Esophagus mucosa (tissue), 1 donor: Measurements from ENCODE around the gene APC2. TPM values are rescaled to one million over a fixed set of nuclear protein-coding genes. Genes with fewer than 3 reads are reported as not detected.
A peak's percentile ranks its signal among the peaks of the same experiment; 100 is the strongest.
"Not testable (repeated sequence)": the region's sequence is repeated elsewhere in the genome, so short reads cannot be mapped to it uniquely, and the experiment has no call there.

ENCODE experiments used
- ATAC-seq: fragments of 200-7000 bp; cut with Tn5 transposase; one replicate; pipeline ENCODE4 v1.9.1; 2020
- total RNA-seq: library from RNA; stranded (reverse); gene quantifications from one replicate; pipeline ENCODE4 v1.2.4, GENCODE V29; 2023
- donor health status: DM: yes; HTN: yes; CAD: no.

The APC2 gene
- total RNA-seq, 1 donor from 2014 or later = 0.48 TPM

DNA sequence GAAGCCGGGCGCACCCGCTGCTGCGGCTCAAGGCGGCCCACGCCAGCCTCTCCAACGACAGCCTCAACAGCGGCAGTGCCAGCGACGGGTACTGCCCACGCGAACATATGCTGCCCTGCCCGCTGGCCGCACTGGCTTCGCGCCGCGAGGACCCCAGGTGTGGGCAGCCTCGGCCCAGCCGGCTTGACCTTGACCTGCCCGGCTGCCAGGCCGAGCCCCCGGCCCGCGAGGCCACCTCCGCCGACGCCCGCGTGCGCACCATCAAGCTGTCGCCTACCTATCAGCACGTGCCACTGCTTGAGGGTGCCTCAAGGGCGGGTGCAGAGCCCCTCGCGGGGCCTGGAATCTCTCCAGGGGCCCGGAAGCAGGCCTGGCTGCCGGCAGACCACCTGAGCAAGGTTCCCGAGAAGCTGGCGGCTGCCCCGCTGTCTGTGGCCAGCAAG lies 16.1 kb downstream of the APC2 start:
- ATAC-seq = no peak

DNA sequence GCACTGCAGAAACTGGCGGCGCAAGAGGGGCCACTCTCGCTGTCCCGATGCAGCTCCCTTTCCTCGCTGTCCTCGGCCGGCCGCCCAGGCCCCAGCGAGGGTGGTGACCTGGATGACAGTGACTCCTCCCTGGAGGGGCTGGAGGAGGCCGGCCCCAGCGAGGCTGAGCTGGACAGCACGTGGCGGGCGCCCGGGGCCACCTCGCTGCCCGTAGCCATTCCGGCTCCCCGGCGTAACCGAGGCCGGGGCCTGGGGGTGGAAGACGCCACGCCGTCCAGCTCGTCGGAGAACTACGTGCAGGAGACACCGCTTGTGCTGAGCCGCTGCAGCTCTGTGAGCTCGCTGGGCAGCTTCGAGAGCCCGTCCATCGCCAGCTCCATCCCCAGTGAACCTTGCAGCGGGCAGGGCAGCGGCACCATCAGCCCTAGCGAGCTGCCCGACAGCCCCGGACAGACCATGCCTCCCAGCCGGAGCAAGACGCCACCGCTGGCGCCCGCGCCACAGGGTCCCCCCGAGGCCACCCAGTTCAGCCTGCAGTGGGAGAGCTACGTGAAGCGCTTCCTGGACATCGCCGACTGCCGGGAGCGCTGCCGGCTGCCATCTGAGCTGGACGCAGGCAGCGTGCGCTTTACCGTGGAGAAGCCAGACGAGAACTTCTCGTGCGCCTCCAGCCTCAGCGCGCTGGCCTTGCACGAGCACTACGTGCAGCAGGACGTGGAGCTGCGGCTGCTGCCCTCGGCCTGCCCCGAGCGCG lies 16.7 kb downstream of the APC2 start:
- no peak for ATAC-seq

GRCh38 chr19:1467215-1467489 lies 17.2 kb downstream of the APC2 start:
- no peak for ATAC-seq

GRCh38 chr19:1467490-1468273 lies 17.8 kb downstream of the APC2 start:
- no peak for ATAC-seq

DNA sequence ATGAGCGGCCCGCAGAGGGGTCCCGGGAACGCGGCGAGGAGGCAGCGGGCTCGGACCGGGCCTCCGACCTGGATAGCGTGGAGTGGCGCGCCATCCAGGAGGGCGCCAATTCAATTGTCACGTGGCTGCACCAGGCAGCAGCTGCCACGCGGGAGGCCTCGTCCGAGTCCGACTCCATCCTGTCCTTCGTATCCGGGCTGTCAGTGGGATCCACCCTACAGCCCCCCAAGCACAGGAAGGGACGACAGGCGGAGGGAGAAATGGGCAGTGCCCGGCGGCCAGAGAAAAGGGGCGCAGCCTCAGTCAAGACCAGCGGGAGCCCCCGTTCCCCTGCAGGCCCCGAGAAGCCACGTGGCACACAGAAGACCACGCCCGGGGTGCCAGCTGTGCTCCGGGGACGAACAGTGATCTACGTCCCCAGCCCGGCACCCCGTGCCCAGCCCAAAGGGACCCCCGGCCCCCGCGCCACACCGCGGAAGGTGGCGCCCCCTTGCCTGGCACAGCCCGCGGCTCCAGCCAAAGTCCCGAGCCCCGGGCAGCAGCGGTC lies 18.4 kb downstream of the APC2 start:
- no peak for ATAC-seq

DNA sequence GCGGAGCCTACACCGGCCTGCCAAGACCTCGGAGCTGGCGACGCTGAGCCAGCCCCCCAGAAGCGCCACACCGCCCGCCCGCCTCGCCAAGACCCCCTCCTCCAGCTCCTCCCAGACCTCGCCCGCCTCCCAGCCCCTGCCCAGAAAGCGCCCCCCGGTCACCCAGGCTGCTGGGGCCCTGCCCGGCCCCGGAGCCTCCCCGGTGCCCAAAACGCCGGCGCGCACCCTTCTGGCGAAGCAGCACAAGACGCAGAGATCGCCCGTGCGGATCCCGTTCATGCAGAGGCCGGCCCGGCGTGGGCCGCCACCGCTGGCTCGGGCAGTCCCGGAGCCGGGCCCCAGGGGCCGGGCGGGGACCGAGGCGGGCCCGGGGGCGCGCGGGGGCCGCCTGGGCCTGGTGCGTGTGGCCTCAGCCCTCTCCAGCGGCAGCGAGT lies 18.9 kb downstream of the APC2 start:
- ATAC-seq = no peak

GRCh38 chr19:1469255-1470054 lies 19.5 kb downstream of the APC2 start:
- ATAC-seq = no peak

DNA sequence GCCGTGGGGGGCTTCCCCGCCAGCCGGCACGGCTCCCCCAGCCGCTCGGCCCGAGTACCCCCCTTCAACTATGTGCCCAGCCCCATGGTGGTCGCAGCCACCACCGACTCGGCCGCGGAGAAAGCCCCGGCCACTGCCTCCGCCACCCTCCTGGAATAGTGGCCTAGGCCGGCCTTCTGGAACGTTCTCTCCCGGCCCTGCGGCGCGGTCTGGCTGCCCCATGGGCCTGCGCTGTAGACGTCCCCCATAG lies 20.1 kb downstream of the APC2 start:
- ATAC-seq = no peak

GRCh38 chr19:1470305-1471009 lies 20.5 kb downstream of the APC2 start:
- ATAC-seq = peak; percentile 19

DNA sequence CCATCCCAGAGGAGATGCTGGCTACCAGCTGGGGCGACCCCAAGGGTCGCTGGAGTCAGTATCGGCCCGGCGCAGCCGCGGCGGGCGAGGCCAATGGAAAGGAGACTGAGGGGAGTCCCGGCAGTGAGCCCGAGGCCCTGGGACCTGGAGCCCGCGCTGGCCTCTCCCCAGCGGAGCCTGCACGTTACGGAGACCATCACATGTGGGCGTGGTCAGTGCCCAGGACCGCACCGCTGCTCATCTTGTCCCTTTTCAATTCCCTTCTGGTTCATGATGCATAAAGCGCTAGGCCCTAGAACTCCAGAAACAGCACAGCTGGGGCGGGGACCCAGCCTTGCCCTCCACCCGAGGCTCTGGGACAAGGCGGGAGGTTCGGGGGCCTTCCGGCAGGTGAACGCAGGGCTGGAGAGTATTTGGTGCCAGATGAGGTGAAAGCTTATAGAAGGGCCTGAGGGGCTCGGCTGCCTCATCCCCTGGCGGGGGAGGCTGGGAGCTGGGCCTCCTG lies 21.1 kb downstream of the APC2 start:
- ATAC-seq = no peak

DNA sequence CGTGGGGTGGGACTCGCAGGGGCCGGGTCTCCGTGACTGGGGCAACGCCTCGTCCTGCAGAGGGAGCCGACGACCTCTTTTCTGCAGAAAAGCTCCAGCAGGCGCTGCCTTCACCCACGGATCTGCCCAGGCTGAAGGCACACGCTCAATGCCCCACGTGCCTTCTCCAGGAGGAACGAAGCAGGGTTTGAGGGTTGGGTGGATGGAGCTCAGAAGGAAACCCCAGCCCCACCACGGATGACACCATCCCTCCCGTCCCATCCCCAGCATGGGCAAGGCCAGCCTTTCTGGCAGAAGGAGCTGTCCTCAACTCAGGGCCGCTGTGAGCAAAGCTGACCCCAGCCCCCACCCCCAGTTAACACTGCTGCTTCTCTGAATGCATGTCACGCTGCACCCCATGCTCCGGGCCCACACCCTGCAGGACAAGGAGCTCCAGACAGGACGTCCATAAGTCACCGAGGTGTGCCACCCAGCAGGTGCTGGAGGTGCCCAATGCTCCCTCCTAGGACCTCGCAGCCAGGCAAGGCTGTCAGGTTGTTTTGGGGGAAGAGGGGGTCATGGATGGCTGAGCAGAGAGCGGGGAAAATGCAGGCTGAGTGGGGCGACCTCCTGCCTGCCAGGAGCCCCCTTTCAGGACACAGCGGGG lies 21.7 kb downstream of the APC2 start:
- ATAC-seq = no peak

GRCh38 chr19:1472231-1473084 lies 22.5 kb downstream of the APC2 start:
- no peak for ATAC-seq

DNA sequence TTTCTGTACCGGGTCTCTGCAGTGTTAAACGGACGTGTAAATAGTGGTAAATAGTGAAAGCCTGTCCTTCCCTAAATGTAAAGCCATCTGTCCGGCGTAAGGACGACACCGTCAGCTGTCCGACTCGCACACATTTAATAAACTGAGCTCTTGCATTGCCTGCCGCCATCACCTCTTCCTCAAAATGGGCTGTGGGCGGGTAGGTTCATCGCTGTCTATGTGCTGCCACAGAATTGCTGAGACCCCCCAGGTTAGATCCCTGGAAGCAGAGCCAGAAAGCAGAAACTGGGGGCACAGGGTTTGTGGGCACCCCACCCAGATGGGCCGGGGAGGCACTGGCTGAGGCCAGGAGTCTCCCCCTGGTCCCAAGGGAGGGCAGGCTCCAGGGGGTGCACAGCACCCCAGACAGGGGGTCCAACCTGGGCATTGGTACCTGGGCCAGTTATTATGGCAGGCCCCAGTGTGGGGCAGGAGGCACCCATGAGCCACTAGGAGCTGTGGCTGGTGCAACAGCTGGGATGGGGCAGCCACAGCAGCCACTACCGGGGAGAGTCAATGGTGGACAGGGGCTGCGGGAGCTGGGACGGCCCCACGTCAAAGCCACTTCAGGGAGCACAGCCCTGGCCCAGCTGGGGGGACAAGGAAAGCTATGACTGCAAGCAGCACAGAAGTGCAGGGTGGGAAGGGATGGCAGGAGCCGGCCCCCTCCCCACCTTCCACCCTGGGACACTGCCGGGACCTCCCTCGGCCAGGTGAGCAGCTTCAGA lies 23.3 kb downstream of the APC2 start:
- ATAC-seq = no peak

DNA sequence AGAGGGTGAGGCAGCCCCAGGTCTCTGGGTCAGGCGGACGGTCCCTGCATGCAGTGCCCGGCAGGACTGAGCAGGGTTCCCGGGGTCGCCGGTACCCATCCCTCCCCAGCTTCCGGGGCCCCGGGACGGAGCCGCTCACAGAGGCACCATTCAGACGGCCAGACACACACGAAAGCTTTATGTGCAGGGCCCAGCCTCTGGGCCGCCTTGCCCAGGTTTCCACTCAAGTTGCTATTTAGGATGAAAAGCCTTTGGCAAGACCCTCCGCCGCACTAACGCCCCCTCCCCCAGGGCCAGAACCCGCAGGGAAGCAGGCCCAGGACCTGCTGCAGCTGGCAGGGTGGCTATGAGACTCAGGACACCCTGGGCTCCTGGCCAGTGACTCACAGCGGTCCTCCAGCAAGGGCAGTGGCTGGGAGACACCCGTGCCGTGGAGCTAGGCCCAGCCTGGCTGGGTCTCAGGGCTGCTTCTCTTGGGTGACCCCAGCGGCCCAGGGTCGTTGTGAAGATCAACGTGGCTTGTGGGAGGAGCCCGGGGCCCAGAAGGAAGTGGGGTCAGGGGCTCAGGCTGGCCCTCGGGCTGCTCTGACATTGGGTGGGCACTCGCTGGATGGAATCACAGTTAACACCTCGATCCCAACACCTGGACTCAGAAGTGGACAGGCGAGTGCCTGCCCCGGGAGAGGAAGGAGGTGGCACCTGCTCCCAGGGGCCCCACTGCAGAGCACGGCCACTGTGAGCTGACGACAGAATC lies 24.3 kb downstream of the APC2 start:
- ATAC-seq = no peak

- no peak for ATAC-seq
These were observed 24.9 kb downstream of the APC2 start for GRCh38 chr19:1474765-1475351.

- ATAC-seq = no peak
These were observed 26.0 kb downstream of the APC2 start for GRCh38 chr19:1475751-1476437.

GRCh38 chr19:1477056-1477455 lies 27.1 kb downstream of the APC2 start:
- not testable (repeated sequence) for ATAC-seq
